ENCODE results near the gene FUOM.

Gene FUOM

DNA sequence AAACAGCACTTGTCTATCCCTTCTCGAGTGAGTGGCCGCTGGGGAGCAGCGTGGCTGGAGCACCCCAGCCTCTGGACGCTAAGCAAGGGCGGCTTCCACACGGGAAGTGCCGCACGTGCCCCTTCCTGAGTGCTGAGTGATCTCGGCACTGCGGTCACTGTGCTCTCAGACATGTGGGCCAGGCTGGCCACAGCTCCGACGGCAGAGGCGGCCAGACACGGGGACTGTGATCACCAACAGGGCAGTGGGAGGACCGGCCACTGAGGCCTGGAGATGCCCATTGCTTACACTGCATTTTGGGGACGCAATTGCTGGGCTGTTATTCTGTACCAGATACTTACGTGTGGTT lies 8.3 kb upstream of the FUOM start:
- no peak for DNase-seq

DNA sequence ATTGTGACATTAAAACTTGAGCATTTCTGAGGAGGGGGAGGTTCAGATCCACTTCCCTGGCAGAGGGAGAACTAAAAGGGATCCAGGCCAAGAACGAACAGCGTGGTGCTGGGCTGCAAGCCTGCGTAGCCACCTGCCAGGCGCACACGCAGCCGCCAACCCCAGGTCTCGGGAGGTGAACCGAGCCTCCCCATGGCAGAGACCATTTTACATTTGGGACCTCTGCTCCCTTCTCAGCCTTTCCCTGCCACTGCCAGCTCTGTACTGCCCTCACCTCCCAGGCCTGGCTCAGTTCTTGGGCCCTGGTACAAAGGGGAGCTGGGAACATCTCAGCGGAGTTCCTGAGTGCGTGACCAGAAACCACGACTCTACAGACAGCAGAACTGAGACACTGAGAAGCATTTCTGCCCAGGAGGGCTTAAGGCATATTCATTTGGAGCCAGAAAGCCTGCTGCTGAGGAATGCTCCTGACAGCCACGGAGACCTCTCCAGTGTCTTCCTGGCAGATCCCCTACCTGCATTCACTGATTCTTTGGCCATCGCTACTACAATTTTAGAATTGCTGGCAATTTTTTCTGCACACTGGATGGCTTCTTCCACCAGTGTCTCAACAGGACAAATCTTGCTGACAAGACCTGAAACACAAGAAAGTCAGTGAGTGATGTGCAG lies 7.8 kb upstream of the FUOM start:
- no peak for DNase-seq

DNA sequence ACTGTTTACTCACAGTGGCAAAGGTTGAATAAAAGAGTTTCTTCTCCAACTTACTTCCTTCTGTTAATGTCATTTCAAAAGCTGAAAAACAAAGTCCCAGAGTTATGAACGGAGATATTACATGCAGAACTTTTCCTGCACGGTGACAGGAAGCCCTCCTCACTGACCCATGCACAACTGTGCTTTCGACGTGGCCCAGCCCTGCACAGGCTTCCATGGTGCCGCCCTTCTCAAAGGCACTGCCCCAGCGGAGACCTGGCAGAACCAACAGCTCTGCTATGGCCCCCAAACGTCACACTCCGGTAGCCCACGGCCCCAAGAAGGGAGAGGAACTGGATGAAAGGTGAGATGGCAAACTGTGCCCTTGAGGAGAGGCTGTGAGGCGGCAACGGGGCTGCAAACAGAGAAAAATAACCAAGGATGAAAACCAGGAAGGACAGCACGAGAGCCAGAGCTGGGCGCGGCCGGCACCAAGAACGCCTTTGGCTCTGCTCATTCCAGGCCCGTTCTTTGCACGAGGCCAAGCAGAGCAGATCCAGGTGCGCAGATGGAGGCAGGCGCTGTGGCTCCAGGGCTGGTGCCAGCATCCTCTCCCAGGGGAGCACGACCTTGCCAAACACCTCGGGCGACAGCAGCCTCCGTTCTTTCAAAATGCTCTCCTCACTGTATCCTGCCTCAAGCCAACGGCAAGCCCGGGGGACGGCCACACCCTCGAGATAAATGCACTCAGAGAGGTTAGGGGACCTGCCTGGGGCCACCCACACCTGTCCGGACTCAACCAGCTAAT lies 7.0 kb upstream of the FUOM start:
- no peak for DNase-seq

DNA sequence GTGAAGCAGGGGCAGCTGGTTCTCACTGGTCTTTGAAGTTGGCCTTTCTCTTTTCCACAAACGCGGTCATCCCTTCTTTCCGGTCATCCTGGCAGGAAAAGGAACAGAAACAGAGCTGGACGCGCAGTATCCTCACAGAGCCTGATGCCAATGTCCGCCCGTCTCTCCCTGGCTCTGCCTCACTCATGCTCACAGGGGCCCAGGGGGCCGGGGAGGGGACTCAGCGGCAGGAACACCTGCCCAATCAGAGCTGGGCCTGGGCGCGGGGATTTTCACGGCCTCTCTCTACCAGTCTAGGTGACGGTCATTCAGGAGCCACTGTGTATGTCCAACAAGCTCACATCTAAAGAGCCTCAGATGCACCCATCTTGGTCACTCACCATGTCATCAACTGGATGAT lies 5.0 kb upstream of the FUOM start:
- DNase-seq = no peak

DNA sequence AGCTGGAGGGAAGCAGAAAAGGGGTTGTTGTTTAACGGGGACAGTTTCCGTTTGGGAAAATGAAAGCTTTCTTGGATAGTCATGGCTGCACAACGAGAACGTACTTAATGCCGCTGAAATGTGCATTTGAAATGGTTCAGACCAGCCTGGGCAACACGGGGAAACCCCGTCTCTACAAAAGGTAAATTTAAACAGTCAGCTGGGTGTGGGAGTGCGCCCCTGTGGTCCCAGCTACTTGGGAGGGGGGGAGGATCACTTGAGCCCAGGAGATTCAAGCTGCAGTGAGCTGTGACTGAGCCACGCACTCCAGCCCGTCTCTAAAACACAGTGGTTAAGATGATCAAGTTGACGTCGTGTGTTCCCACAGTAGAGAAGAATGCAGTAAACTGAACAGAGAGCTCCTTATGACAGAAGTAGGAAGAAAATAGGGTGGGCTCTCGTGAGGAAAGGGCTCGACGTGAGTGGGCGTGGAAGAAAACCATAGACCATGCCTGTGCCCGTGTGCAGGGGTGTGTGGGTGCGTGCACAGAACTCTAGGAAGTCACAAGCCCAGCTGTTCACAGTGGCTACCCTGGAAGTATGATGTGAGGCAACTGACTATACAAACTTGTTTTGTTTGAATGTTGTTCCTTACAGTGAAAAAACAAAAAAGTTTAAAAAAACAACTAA lies 4.1 kb upstream of the FUOM start:
- no peak for DNase-seq

DNA sequence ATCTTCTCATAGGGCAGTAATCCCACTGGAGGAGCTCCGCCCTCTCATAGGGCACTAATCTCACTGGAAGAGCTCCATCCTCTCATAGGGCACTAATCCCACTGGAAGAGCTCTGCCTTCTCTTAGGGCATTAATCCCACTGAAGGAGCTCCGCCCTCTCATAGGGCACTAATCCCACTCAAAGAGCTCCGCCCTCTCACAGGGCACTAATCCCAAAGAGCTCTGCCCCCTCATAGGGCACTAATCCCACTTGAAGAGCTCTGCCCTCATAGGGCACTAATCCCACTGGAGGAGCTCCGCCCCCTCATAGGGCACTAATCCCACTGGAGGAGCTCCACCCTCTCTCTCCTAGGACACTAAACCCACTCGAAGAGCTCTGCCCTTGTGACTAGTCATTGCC lies 3.4 kb upstream of the FUOM start:
- no peak for DNase-seq

DNA sequence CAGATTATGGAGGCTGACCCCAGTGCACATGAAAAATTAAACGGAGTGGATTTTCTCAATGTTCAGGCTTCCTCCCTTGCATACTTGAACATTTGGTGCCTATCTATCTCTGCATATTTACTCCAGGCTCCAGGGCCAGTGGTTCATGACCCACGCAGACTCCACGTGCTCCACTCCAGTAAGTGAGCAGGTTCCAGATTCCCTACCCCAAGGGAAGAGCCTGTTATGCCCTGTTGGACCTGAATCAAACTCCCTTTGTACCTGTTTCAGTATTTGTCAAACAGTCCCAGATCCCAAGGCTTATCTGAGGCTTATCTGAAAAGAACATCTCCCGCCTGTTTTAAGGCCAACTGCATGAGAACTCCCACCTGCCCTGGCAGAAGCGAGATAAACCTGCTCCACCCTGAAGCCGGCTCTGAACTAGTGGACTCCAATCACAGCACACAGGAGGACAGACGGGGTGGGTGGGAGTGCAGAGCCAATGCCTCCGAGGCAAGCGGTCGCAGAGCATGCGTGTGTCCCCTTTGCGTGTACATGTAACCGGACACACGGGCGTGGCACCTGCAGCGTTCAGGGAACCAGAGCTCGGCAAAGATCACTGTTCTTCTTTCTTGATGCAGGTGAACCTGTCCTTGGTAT lies 2.3 kb upstream of the FUOM start:
- no peak for DNase-seq

DNA sequence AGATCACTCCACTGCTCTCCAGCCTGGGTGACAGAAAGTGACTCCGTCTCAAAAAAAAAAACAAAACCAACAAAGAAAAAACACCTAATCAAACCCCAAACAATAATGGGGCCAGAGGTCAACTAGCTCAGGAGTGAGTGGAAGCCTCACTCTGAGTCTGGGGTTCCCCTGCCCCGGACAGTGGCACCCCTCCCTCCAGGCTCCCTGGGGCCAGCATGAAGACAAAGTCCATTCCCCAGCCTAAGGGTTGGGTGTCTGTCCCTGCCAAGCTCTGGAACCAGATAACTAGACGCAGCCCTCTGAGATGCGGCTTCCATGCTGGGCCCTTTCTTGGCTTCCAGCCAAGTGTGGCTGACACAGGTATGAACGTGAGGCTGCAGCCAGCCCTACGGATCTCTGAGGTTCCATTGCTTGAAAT lies 1.7 kb upstream of the FUOM start:
- DNase-seq = peak; percentile 37

DNA sequence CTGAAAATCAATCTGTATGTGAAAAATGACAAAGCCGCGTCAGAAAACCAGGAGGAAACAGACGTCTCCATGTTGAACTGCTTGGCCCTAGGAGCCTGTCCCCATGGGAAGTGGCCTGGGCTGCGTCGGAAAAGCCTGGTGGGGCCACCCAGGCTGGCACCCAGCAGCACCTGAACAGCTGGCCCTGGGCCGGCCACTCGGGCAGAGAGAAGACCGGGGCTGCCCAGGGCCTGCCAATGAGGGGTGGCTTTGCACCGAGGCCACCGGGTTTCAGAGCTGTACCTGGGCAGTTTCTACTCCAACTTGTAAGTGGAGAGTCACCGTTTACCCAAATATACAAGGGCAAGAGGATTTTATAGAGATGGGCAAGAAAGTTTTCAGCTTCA lies 1.1 kb upstream of the FUOM start:
- no peak for DNase-seq

DNA sequence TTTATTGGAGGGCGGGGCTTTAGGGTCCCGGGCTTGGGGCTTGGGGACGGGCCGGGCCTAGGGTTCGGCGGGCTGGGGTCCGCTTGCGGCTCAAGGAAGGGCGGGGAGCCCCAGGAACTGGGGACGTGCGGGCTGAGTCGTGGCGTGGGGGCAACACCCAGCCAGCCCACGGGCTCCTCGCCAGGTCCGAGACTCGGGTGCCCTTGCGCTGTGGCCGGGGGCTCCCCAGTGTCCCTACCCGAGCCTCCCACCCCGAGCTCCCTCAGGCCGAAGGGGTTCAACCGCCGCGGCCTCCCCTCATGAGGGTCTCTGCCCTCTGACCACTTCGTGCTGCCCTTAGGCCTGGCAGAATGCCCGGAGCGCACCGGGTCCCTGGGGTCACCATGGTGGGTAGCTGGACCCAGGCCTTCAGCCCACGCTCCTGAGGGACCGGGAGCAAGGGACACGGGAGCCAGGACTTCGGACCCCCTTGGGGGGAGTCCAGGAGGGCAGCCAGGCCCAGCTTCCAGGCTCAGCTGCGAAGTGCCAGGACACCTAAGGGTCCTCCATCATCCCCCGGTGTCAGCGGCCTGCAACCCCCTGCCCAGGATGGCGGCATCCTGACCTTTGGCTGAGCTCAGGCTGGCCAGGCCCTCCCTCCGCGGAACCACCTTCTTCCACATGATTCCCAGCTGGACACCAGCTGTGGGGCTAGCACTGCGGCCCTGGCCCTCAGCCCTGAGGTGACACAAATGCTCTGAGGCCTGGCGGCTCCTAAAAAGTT lies 524 bp upstream of the FUOM start:
- DNase-seq = no peak

DNA sequence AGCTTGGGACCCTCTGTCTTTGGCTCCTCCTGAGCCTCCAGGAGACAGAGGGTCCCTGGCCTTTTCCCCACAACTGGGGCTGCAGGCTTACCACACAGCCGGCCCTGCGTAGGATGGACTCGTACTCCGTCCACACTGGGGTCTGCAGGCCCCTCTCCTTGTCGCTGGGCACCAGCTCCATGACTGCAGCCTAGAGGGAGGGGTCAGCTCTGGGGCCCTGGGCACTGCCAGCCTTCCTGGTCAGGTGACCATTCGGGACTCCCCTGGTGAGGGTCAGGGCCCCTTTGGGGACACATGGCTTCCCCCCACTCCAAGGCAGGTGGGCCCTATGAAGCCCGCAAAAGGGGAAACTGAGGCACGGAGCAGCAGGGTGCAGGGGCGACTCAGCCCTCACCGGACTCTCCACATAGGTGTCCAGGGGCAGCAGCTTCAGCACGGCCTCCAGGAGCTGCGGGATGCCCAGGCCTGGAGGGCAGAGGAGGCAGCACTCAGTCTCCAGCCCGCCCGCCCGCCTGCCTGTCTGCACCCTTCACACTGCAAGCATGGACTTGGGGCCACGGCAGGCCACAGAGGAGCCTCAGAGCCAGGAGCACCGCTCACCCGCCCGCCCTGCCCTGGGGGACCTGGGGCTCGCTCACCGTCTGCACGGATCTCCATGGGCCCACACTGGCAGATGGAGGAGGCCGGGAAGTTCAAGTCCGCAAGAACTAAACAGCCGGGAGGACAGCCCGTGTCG lies 1.1 kb downstream of the FUOM start:
- DNase-seq = no peak

DNA sequence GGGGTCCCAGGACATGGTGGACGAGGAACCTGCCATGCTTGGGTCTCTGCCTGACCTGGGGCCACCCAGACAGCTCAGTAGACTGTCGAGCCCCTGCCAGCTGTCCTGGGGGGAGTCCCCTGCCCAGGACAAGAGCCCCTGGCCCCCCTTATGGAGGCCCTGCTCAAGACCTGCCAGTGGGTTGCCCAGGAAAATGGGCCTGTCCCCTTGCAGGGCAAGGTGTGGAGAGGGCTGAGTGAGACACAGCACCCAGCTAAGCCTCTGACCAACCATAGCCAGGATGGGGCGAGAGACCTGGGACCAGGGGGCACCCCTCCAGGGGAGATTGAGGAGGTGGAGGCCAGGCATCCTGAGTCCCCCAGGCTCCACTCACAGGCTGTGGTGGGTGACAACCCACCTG lies 1.8 kb downstream of the FUOM start:
- no peak for DNase-seq

DNA sequence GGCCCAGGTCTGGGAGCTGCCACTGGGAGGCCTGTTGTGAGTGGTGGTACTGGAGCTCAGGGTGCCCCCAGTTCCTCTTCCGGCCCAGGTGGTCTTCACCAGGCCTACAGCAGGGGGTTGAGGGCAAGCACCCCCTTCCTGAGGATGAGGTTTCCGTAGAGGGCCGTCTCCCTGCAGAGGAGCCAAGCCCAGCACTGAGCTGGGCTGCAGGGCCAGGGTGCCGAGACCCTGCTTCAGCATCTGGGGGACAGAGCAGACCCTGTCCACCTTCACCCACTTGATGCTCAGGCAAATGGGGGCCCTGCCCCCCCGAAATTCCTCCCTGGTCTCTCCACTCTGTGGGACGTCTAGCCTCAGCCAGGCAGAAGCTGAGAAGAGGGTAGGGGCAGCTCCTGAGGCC lies 2.6 kb downstream of the FUOM start:
- DNase-seq = no peak

DNA sequence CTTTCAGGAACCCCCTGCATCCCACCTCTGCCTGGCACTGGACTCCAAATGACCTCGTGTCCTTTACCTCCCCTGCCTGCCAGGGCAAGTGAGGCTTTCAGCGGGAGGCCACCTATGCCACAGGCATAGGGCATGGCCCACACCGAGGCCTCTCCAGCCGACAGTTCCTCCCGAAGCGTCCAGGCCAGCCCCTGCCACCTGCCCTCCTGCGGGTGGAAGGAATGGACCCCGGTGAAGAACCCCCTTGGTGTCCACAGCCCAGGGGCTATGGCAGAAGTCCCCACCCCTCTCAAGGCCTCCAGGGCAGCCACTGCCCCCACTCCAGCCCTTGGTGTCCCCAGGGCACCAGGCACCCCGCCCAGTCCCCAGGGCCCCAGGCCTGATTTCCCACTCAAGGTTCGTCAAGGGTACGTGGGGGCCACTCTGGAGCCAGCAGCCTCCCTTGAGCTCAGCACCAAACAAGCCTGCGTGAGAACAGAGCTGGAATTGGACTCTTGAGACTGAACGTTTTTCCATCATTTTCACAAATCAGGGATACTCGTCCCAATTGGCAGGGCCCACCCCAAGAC lies 3.1 kb downstream of the FUOM start:
- DNase-seq = no peak

DNA sequence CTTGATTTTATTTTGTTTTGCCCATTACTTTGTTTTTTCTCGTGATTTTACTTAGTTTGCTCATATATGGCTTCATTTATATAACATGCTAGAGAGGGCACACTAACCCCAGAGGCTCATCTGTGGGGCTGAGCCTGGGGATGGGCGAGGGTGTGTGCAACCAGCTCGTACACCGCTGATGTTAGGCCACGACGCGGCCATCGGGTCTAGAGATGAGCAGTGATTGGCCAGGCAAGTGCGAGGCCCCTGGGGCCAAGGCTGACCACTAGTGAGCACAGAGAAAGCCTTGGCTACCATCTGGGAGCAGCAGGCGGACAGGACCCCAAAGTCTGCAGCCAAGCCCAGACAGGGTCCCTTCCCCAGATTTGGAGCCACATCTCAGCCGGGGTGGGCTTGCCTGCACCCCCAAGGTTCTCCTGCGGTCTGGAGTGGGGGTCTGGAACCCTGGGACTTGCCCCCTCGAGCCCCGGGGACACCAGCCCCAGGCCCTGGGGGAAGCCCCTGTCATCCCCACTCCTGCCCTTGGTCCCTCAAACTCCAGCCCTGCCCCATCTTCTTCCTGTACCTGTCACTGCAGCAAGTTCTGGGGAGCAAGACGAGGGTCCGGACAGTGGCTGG lies 3.7 kb downstream of the FUOM start:
- DNase-seq = no peak

DNA sequence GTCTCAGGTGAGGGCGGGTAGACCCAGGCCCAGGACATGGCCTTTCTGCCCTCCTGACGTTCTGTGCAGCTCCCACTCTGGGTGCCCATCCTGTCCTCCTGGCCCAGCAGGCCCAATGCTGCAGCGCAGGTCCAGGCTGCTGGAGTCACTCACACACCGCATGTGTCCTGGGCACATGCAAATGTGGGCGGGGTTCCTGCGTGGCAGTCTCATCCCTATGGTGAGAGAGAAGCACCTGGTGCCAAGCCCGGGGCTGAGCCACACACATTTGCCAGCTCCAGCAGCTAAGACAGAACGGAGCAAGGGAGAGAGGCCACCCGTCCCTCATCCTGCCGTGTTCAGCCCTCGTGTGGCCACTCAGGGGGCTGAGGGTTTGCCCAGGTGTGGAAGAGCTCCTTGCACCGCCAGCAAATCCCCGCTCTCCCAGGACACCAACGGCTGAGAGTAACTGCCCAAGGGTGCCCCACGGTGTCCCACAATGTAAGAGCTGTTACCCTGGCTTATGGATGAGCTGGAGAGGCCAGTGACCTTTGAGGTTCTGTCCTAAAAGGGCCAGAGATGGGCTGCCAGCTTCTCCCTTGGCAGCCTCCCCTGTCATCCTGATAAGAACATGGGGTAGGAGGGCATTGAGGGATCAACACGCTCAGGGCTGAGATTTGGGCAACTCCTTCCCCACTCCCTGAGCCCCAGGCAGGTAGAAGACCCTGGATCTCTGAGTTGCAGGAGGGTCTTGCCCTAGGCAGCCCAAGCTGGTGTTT lies 4.4 kb downstream of the FUOM start:
- DNase-seq = no peak

DNA sequence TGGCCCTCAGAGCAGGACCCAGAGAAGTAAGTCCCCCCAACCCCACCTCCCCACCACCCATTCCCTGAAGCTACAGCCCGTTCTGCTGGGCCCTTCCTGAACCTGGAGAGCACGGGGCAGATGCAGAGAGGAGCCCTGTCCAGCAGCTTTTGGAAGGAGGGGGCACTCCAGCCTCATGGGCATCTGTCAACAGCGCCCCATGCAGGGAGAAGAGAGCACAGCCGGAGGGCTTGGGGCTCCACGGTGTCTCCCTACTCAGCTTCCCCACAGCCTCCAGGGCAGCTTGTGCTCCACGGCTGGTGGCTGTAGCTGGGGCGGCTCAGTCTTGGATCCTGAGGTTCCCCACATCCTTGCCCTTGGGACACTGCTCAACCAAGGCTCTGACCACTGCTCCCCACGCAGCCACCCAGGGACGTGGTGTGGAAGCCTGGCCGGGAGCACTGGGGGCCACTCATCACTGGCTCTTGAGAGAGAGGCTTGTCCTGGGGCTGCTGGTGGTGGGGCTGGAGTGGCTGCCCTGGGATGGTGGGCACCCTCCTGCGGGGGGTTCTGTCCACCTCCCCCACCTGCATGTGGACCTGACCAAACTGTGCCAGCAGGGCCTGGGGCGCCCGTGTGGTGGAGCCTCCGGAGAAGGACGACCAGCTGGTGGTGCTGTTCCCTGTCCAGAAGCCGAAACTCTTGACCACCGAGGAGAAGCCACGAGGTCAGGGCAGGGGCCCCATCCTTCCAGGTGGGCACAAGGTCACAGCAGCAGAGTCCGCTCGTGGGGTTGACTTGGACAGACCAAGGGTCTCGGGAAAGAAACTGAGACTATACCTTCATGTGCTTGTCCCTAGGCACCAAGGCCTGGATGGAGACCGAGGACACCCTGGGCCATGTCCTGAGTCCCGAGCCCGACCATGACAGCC lies 6.2 kb downstream of the FUOM start:
- no peak for DNase-seq

DNA sequence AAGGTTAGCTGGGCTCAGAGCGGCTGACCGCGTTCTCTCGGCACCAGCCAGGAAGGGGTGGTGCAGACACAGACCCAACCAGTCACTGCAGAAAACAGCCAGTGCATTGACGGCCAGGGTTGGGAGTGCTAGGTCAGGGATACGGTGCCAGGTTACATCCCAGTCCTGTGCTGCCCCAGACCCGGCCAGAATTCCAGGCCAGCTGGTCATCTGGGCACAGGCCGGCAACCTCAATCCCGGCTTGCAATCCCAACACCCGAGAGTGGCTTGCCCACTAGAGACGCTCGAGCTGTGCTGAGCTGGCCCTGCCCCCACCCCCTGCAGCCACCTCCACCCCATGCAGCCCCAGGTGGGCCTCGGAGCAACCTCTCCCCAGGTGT lies 6.9 kb downstream of the FUOM start:
- DNase-seq = no peak

DNA sequence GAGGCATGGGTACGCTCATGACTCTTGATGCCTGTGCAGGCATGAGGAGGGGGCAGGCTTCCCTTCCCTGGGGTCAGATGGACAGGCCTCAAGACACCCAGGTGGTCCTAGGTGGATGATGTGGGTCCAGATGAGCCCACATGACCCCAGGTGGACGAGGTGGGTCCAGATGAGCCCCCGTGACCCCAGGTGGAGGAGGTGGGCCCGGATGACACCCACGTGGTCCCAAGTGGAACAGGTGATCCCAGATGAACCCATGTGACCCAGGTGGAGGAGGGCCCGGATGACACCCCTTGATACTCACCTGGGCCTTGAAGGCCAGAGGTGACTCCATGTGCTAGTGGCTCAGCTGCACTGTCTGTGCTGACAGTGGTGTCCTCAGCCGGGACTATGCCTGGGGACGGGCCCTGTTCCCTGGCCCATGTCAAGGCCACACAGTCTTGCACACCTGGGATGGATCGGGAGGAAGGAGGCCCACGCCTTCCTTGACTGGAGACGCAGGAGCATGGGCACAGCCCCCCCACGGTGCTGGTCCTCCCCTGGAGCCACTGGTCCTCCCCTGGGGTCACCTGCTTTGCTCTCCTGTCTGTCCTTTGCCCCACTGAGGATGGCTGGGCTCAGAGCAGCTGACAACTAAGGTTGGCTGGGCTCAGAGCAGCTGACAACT lies 7.4 kb downstream of the FUOM start:
- no peak for DNase-seq

All from CD4-positive, alpha-beta T cell treated with Interleukin-17A for 1 hour (primary cell).